ENCODE results near the gene CFAP119.
A peak's percentile ranks its signal among the peaks of the same experiment; 100 is the strongest.

Gene CFAP119

DNA sequence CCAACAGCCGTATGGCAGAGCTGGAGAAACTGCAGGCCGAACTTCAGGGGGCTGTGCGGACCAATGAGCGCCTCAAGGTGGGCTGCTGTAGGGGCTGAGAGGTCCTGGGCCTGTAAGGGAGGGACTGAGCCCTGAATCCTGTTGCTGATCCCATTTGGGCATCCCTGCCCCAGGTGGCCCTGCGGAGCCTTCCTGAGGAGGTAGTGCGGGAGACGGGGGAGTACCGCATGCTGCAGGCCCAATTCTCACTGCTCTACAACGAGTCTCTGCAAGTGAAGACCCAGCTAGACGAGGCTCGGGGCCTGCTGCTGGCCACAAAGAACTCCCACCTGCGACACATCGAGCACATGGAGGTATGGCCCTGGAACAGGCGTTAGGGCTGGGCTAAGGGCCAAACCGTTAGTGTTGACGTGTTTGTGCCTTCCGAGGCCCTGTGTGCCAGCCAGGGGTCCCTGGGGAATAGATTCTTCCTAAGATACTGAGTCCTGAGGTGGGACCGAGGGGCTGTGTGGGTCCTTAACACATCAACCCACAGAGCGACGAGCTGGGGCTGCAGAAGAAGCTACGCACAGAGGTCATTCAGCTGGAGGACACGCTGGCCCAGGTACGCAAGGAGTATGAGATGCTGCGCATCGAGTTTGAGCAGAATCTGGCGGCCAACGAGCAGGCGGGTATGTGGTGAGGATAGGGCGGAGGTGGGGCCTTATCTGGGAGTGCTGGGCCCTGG lies 4.5 kb upstream of the CFAP119 start:
- no peaks in the 10 kb centered on the region for H3K27me3 ChIP-seq (ENCODE audit: insufficient read depth, low read length, poor library complexity)
- DNase-seq: no peak
- H3K27ac ChIP-seq (ENCODE audit: low read length): no peak overlapping the region
- no peaks in the 10 kb centered on the region for H3K9me3 ChIP-seq (ENCODE audit: insufficient read depth, low read length, severe bottlenecking)
- H3K9ac ChIP-seq (ENCODE audit: low read depth, low read length): no peak overlapping the region
- no peak for ATAC-seq (ENCODE audit: insufficient read depth, low read depth)
- H4K20me1 ChIP-seq (ENCODE audit: insufficient read depth, low read length): peaks cover 16% of the 10 kb centered on the region; the same call in 1 of the 2 replicates
- H3K4me2 ChIP-seq (ENCODE audit: insufficient read depth, low read length): no peak overlapping the region
- no peak overlapping the region for H2AFZ ChIP-seq (ENCODE audit: low read depth, low read length)
- H3K79me2 ChIP-seq (ENCODE audit: insufficient read depth, low read length): peaks cover 32% of the 10 kb centered on the region
- peaks cover 21% of the 10 kb centered on the region for H3K4me1 ChIP-seq (ENCODE audit: insufficient read depth, low read length)
- no peak for TF ChIP-seq EZH2 (IDR thresholded peaks at IDR 0.05; ENCODE audit: borderline replicate concordance, low read depth, low read length, severe bottlenecking)
- TF ChIP-seq, protein P1, sequence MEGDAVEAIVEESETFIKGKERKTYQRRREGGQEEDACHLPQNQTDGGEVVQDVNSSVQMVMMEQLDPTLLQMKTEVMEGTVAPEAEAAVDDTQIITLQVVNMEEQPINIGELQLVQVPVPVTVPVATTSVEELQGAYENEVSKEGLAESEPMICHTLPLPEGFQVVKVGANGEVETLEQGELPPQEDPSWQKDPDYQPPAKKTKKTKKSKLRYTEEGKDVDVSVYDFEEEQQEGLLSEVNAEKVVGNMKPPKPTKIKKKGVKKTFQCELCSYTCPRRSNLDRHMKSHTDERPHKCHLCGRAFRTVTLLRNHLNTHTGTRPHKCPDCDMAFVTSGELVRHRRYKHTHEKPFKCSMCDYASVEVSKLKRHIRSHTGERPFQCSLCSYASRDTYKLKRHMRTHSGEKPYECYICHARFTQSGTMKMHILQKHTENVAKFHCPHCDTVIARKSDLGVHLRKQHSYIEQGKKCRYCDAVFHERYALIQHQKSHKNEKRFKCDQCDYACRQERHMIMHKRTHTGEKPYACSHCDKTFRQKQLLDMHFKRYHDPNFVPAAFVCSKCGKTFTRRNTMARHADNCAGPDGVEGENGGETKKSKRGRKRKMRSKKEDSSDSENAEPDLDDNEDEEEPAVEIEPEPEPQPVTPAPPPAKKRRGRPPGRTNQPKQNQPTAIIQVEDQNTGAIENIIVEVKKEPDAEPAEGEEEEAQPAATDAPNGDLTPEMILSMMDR (IDR thresholded peaks at IDR 0.05; ENCODE audit: borderline replicate concordance, extremely low read depth, low read length, poor library complexity, severe bottlenecking): no peak
- H3K36me3 ChIP-seq (ENCODE audit: insufficient read depth, low read length): peaks cover 85% of the 10 kb centered on the region
- H3K4me3 ChIP-seq (ENCODE audit: low read depth in 1 of 2, low read length in 2 of 2): no peak overlapping the region

GRCh38 chr16:30764816-30765465 lies 3.1 kb upstream of the CFAP119 start:
- peaks cover 73% of the 10 kb centered on the region for H3K36me3 ChIP-seq (ENCODE audit: insufficient read depth, low read length)

DNA sequence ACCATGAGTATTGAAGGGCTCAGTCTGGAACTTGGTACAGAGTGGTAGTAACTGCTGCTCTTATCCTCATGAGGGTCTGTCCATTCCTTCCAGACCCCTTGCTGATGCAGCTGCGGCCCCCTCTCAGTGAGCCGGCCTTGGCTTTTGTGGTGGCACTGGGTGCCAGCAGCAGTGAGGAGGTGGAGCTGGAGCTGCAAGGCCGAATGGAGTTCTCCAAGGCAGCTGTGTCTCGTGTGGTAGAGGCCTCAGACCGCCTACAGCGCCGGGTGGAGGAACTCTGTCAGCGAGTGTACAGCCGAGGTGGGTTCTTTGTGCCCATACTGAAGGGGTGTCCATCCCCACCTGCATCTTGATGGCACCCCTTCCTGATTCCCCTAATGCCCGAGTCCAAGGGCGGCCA lies 2.2 kb upstream of the CFAP119 start:
- ATAC-seq (ENCODE audit: insufficient read depth, low read depth) (no peak), DNase-seq (no peak)
- no peaks in the 10 kb centered on the region for H3K27me3 ChIP-seq (ENCODE audit: insufficient read depth, low read length, poor library complexity)
- H3K4me2 ChIP-seq (ENCODE audit: insufficient read depth, low read length): peak overlapping the region; percentile 96; the same call in 1 of the 2 replicates
- no peak overlapping the region for H3K4me3 ChIP-seq (ENCODE audit: low read depth in 1 of 2, low read length in 2 of 2)
- H3K27ac ChIP-seq (ENCODE audit: low read length): no peak overlapping the region
- H3K79me2 ChIP-seq (ENCODE audit: insufficient read depth, low read length): peaks cover 34% of the 10 kb centered on the region
- no peak overlapping the region for H3K9ac ChIP-seq (ENCODE audit: low read depth, low read length)
- no peak for TF ChIP-seq EZH2 (IDR thresholded peaks at IDR 0.05; ENCODE audit: borderline replicate concordance, low read depth, low read length, severe bottlenecking)
- TF ChIP-seq, protein P1 (IDR thresholded peaks at IDR 0.05; ENCODE audit: borderline replicate concordance, extremely low read depth, low read length, poor library complexity, severe bottlenecking): no peak
- no peaks in the 10 kb centered on the region for H3K9me3 ChIP-seq (ENCODE audit: insufficient read depth, low read length, severe bottlenecking)
- peaks cover 67% of the 10 kb centered on the region for H3K36me3 ChIP-seq (ENCODE audit: insufficient read depth, low read length)
- H3K4me1 ChIP-seq (ENCODE audit: insufficient read depth, low read length): peaks cover 39% of the 10 kb centered on the region
- H2AFZ ChIP-seq (ENCODE audit: low read depth, low read length): no peak overlapping the region
- peaks cover 16% of the 10 kb centered on the region; the same call in 1 of the 2 replicates for H4K20me1 ChIP-seq (ENCODE audit: insufficient read depth, low read length)

More at GRCh38 chr16:30764816-30765465, 3.1 kb upstream of the CFAP119 start:
- peaks cover 35% of the 10 kb centered on the region for H3K4me1 ChIP-seq (ENCODE audit: insufficient read depth, low read length)
- H3K27me3 ChIP-seq (ENCODE audit: insufficient read depth, low read length, poor library complexity): no peaks in the 10 kb centered on the region
- ATAC-seq (ENCODE audit: insufficient read depth, low read depth) (no peak), DNase-seq (no peak)
- H3K4me2 ChIP-seq (ENCODE audit: insufficient read depth, low read length): no peak overlapping the region
- peaks cover 34% of the 10 kb centered on the region for H3K79me2 ChIP-seq (ENCODE audit: insufficient read depth, low read length)
- TF ChIP-seq, protein P1 (IDR thresholded peaks at IDR 0.05; ENCODE audit: borderline replicate concordance, extremely low read depth, low read length, poor library complexity, severe bottlenecking): no peak
- TF ChIP-seq EZH2 (IDR thresholded peaks at IDR 0.05; ENCODE audit: borderline replicate concordance, low read depth, low read length, severe bottlenecking): no peak
- H3K27ac ChIP-seq (ENCODE audit: low read length): no peak overlapping the region
- no peak overlapping the region for H2AFZ ChIP-seq (ENCODE audit: low read depth, low read length)
- no peak overlapping the region for H3K9ac ChIP-seq (ENCODE audit: low read depth, low read length)
- H4K20me1 ChIP-seq (ENCODE audit: insufficient read depth, low read length): peaks cover 16% of the 10 kb centered on the region; the same call in 1 of the 2 replicates
- H3K9me3 ChIP-seq (ENCODE audit: insufficient read depth, low read length, severe bottlenecking): no peaks in the 10 kb centered on the region
- H3K4me3 ChIP-seq (ENCODE audit: low read depth in 1 of 2, low read length in 2 of 2): no peak overlapping the region
